Measurements from ENCODE around the gene CD226. TPM values are rescaled to one million over a fixed set of nuclear protein-coding genes. Genes with fewer than 3 reads are reported as not detected.

The CD226 gene
- total and polyA plus RNA-seq, 2 experiments from 2014 or later: 0.05 to 2.1 TPM

GRCh38 chr18:69813559-69813958 is 134.1 kb downstream of the CD226 start:
- Histone ChIP-seq H3K9ac (no peak overlapping the region), H2AFZ (no peak overlapping the region), H3K27me3 (replicated peaks; ENCODE audit: insufficient read depth) (no peaks in the 10 kb centered on the region), H4K20me1 (ENCODE audit: insufficient read depth) (no peaks in the 10 kb centered on the region), H3K4me2 (ENCODE audit: unreplicated experiment) (no peak overlapping the region), H3K4me3 (no peak overlapping the region), H3K79me2 (ENCODE audit: insufficient read depth) (no peaks in the 10 kb centered on the region), H3K27ac (no peak overlapping the region), H3F3A (ENCODE audit: insufficient read depth) (peaks cover 11% of the 10 kb centered on the region), H3K9me3 (ENCODE audit: low read depth) (no peaks in the 10 kb centered on the region), H3K4me1 (ENCODE audit: insufficient read depth) (no peaks in the 10 kb centered on the region), H3K9me2 (ENCODE audit: insufficient read depth) (no peaks in the 10 kb centered on the region; the same call in 1 of the 2 replicates), H3K36me3 (ENCODE audit: low read depth) (no peaks in the 10 kb centered on the region)
- TF ChIP-seq EZH2 (IDR thresholded peaks at IDR 0.05; ENCODE audit: insufficient read depth, poor library complexity, severe bottlenecking): no peak
- TF ChIP-seq EZH2phosphoT487 (IDR thresholded peaks at IDR 0.05; ENCODE audit: insufficient read depth, low read depth): no peak
- DNase-seq: no peak
- in situ Hi-C loops (cut with MboI): no loop called here
- 71 to 82% methylated on average over 1 of the region's 1 CpG for WGBS, 2 experiments (ENCODE audit: low coverage in 1 of 2, low lambda C conversion rate in 2 of 2, missing lambda C conversion rate in 2 of 2)

- H3K4me2 ChIP-seq (ENCODE audit: unreplicated experiment): no peak overlapping the region
- no peak overlapping the region for H3K27ac ChIP-seq
- TF ChIP-seq EZH2phosphoT487 (IDR thresholded peaks at IDR 0.05; ENCODE audit: insufficient read depth, low read depth) (no peak), EZH2 (IDR thresholded peaks at IDR 0.05; ENCODE audit: insufficient read depth, poor library complexity, severe bottlenecking) (no peak)
- no peak overlapping the region for H3K9ac ChIP-seq
- H3K4me3 ChIP-seq: no peak overlapping the region
- no peak overlapping the region for H2AFZ ChIP-seq
- 59 to 77% methylated on average over 2 of the region's 2 CpGs for WGBS, 2 experiments (ENCODE audit: low coverage in 1 of 2, low lambda C conversion rate in 2 of 2, missing lambda C conversion rate in 2 of 2)
- no peak for DNase-seq
- H3K9me3 ChIP-seq (ENCODE audit: low read depth): no peaks in the 10 kb centered on the region
- no peaks in the 10 kb centered on the region for H3K36me3 ChIP-seq (ENCODE audit: low read depth)
- no peaks in the 10 kb centered on the region for H4K20me1 ChIP-seq (ENCODE audit: insufficient read depth)
- H3K79me2 ChIP-seq (ENCODE audit: insufficient read depth): no peaks in the 10 kb centered on the region
- no peaks in the 10 kb centered on the region for H3K4me1 ChIP-seq (ENCODE audit: insufficient read depth)
- no peaks in the 10 kb centered on the region for H3K27me3 ChIP-seq (replicated peaks; ENCODE audit: insufficient read depth)
- H3K9me2 ChIP-seq (ENCODE audit: insufficient read depth): no peaks in the 10 kb centered on the region; the same call in 1 of the 2 replicates
- H3F3A ChIP-seq (ENCODE audit: insufficient read depth): no peaks in the 10 kb centered on the region
- in situ Hi-C loops (cut with MboI): no loop called here
Observed at GRCh38 chr18:69808399-69808798, 139.3 kb downstream of the CD226 start.

- Histone ChIP-seq H3K9ac (no peak overlapping the region), H3K36me3 (ENCODE audit: low read depth) (no peaks in the 10 kb centered on the region), H4K20me1 (ENCODE audit: insufficient read depth) (no peaks in the 10 kb centered on the region), H3K27ac (no peak overlapping the region), H3K4me2 (ENCODE audit: unreplicated experiment) (no peak overlapping the region), H3K79me2 (ENCODE audit: insufficient read depth) (no peaks in the 10 kb centered on the region), H3K9me2 (ENCODE audit: insufficient read depth) (no peaks in the 10 kb centered on the region), H3K4me3 (no peak overlapping the region), H3K4me1 (ENCODE audit: insufficient read depth) (no peaks in the 10 kb centered on the region), H3F3A (ENCODE audit: insufficient read depth) (no peaks in the 10 kb centered on the region), H3K9me3 (ENCODE audit: low read depth) (no peaks in the 10 kb centered on the region), H2AFZ (no peak overlapping the region), H3K27me3 (replicated peaks; ENCODE audit: insufficient read depth) (no peaks in the 10 kb centered on the region)
- WGBS, 2 experiments (ENCODE audit: low coverage in 1 of 2, low lambda C conversion rate in 2 of 2, missing lambda C conversion rate in 2 of 2): 95 to 97% methylated on average over 5 of the region's 5 CpGs
- TF ChIP-seq EZH2 (IDR thresholded peaks at IDR 0.05; ENCODE audit: insufficient read depth, poor library complexity, severe bottlenecking) (no peak), EZH2phosphoT487 (IDR thresholded peaks at IDR 0.05; ENCODE audit: insufficient read depth, low read depth) (no peak)
- DNase-seq: no peak
- in situ Hi-C loops (cut with MboI): no loop called here
Observed at GRCh38 chr18:69804776-69805501, 142.7 kb downstream of the CD226 start.

All from GM23248 (cell line).